HFFc6 (cell line): Measurements from ENCODE around the gene MCTP1. TPM values are rescaled to one million over a fixed set of nuclear protein-coding genes. Genes with fewer than 3 reads are reported as not detected.

Experiments used
- DNase-seq: peaks from one replicate; pipeline ENCODE4 v3.0.0-alpha.2; 2018
- H3K27ac Mint-ChIP-seq: 2 replicates; pipeline ENCODE4 v1.8.0; 2020; ENCODE audit warnings: mild to moderate bottlenecking, mixed read lengths
- H3K27me3 Mint-ChIP-seq: 2 replicates; pipeline ENCODE4 v1.8.0; 2021; ENCODE audit warnings: mild to moderate bottlenecking, moderate library complexity, mixed read lengths; ENCODE audit not compliant: insufficient read depth
- H3K36me3 Mint-ChIP-seq: 2 replicates; pipeline ENCODE4 v1.8.0; 2021; ENCODE audit warnings: low read depth, mixed read lengths
- H3K4me1 Mint-ChIP-seq: 2 replicates; pipeline ENCODE4 v1.8.0; 2020; ENCODE audit warnings: low read depth, mixed read lengths
- H3K4me3 Mint-ChIP-seq: 2 replicates; pipeline ENCODE4 v1.8.0; 2020; ENCODE audit warnings: mild to moderate bottlenecking, moderate library complexity, mixed read lengths
- H3K9me3 Mint-ChIP-seq: 2 replicates; pipeline ENCODE4 v1.8.0; 2020; ENCODE audit warnings: mild to moderate bottlenecking, mixed read lengths
- total RNA-seq, 6 experiments: library from RNA; stranded (reverse); fragmentation: NEBNext Ultra II Directional; extraction: Animal tissue kit (Norgen Biotek cat#: 25700); gene quantifications; 2 replicates in 1 of 6; 3 replicates in 5 of 6; pipeline ENCODE4 v1.2.3, GENCODE V29; 2021
- TF ChIP-seq, protein P1 (sequence below): fragments of 200-600 bp; sonication (generic); IDR thresholded peaks from 2 replicates; pipeline ENCODE4 v1.5.0; 2021; ENCODE audit warnings: antibody characterized with exemption, mild to moderate bottlenecking

MCTP1 gene
- total RNA-seq, 6 experiments from 2014 or later: 1.0 to 5.2 (median 3.9) TPM

- Mint-ChIP-seq H3K27me3 (peaks cover 4% of the 10 kb centered on the region), H3K27ac (no peak overlapping the region), H3K9me3 (no peaks in the 10 kb centered on the region), H3K4me1 (no peaks in the 10 kb centered on the region), H3K4me3 (no peak overlapping the region), H3K36me3 (no peaks in the 10 kb centered on the region)
- TF ChIP-seq, protein P1, sequence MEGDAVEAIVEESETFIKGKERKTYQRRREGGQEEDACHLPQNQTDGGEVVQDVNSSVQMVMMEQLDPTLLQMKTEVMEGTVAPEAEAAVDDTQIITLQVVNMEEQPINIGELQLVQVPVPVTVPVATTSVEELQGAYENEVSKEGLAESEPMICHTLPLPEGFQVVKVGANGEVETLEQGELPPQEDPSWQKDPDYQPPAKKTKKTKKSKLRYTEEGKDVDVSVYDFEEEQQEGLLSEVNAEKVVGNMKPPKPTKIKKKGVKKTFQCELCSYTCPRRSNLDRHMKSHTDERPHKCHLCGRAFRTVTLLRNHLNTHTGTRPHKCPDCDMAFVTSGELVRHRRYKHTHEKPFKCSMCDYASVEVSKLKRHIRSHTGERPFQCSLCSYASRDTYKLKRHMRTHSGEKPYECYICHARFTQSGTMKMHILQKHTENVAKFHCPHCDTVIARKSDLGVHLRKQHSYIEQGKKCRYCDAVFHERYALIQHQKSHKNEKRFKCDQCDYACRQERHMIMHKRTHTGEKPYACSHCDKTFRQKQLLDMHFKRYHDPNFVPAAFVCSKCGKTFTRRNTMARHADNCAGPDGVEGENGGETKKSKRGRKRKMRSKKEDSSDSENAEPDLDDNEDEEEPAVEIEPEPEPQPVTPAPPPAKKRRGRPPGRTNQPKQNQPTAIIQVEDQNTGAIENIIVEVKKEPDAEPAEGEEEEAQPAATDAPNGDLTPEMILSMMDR: no peak
- DNase-seq: no peak
Observed at GRCh38 chr5:95223566-95224258, 61.2 kb downstream of the MCTP1 start.

- no peak overlapping the region for H3K27ac Mint-ChIP-seq
- no peaks in the 10 kb centered on the region for H3K36me3 Mint-ChIP-seq
- H3K9me3 Mint-ChIP-seq: no peaks in the 10 kb centered on the region
- DNase-seq: no peak
- TF ChIP-seq, protein P1: no peak
- H3K4me1 Mint-ChIP-seq: no peaks in the 10 kb centered on the region
- H3K27me3 Mint-ChIP-seq: peaks cover 3% of the 10 kb centered on the region; the same call in 1 of the 2 replicates
- no peak overlapping the region for H3K4me3 Mint-ChIP-seq
Observed at GRCh38 chr5:95222836-95223235, 62.1 kb downstream of the MCTP1 start.

- TF ChIP-seq, protein P1: no peak
- no peak for DNase-seq
- Mint-ChIP-seq H3K36me3 (no peaks in the 10 kb centered on the region), H3K4me1 (no peaks in the 10 kb centered on the region), H3K27ac (no peak overlapping the region), H3K4me3 (no peak overlapping the region), H3K27me3 (peaks cover 3% of the 10 kb centered on the region; the same call in 1 of the 2 replicates), H3K9me3 (no peaks in the 10 kb centered on the region)
Observed at GRCh38 chr5:95221234-95221633, 63.7 kb downstream of the MCTP1 start.

- H3K4me3 Mint-ChIP-seq: no peak overlapping the region
- no peak for DNase-seq
- TF ChIP-seq, protein P1: no peak
- peaks cover 3% of the 10 kb centered on the region; the same call in 1 of the 2 replicates for H3K27me3 Mint-ChIP-seq
- no peaks in the 10 kb centered on the region for H3K36me3 Mint-ChIP-seq
- no peaks in the 10 kb centered on the region for H3K9me3 Mint-ChIP-seq
- H3K4me1 Mint-ChIP-seq: no peaks in the 10 kb centered on the region
- H3K27ac Mint-ChIP-seq: no peak overlapping the region
Observed at GRCh38 chr5:95220381-95220780, 64.5 kb downstream of the MCTP1 start.

DNA sequence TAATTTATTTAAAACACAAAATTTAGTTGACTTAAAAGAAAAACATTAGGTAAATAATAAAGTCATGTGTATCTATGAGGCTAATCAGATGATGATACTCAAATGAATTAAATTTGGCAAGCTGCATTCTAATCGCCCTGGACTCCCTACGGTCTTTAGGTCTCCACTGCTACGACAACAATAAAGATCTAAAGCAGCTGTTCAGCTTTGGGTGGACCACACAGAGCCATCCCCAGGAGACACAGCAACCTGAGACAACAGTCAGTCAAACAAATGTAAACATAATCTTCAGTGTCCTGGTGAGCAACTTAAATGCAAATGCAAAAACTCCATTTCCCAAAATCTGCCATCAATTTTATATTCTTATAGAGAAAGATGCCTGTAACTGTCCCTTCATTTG is 65.5 kb downstream of the MCTP1 start:
- Mint-ChIP-seq H3K4me1 (no peaks in the 10 kb centered on the region), H3K9me3 (no peaks in the 10 kb centered on the region), H3K27me3 (peaks cover 3% of the 10 kb centered on the region; the same call in 1 of the 2 replicates), H3K4me3 (no peak overlapping the region), H3K27ac (no peak overlapping the region), H3K36me3 (no peaks in the 10 kb centered on the region)
- TF ChIP-seq, protein P1: no peak
- DNase-seq: no peak
